Subcutaneous adipose tissue (tissue), 4 donors: ENCODE results near the gene TBC1D22B. TPM values are rescaled to one million over a fixed set of nuclear protein-coding genes. Genes with fewer than 3 reads are reported as not detected.

ENCODE experiments used
- total RNA-seq, 4 donors: library from RNA; depleted of rRNA; stranded (reverse); fragments of >200 nt; gene quantifications; one replicate each; pipeline ENCODE4 v1.1.0, GENCODE V29; 2016
- TF ChIP-seq, protein P1 (sequence below): fragments of 450-650 bp; IDR thresholded peaks from one replicate; pipeline ENCODE4 v1.5.1; 2016; ENCODE audit warnings: low read depth, mild to moderate bottlenecking, control low read depth, antibody characterized with exemption, moderate library complexity

The TBC1D22B gene
- total RNA-seq, 4 donors from 2014 or later = 4.8 to 5.5 (median 5.2) TPM

- TF ChIP-seq, protein P1, sequence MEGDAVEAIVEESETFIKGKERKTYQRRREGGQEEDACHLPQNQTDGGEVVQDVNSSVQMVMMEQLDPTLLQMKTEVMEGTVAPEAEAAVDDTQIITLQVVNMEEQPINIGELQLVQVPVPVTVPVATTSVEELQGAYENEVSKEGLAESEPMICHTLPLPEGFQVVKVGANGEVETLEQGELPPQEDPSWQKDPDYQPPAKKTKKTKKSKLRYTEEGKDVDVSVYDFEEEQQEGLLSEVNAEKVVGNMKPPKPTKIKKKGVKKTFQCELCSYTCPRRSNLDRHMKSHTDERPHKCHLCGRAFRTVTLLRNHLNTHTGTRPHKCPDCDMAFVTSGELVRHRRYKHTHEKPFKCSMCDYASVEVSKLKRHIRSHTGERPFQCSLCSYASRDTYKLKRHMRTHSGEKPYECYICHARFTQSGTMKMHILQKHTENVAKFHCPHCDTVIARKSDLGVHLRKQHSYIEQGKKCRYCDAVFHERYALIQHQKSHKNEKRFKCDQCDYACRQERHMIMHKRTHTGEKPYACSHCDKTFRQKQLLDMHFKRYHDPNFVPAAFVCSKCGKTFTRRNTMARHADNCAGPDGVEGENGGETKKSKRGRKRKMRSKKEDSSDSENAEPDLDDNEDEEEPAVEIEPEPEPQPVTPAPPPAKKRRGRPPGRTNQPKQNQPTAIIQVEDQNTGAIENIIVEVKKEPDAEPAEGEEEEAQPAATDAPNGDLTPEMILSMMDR = no peak
These were observed 56.3 kb downstream of the TBC1D22B start for GRCh38 chr6:37313723-37314486.

GRCh38 chr6:37314487-37315156 lies 57.0 kb downstream of the TBC1D22B start:
- TF ChIP-seq, protein P1 = no peak

GRCh38 chr6:37315157-37315515 lies 57.6 kb downstream of the TBC1D22B start:
- TF ChIP-seq, protein P1 = no peak

GRCh38 chr6:37316071-37316470 lies 58.5 kb downstream of the TBC1D22B start:
- TF ChIP-seq, protein P1 = no peak

DNA sequence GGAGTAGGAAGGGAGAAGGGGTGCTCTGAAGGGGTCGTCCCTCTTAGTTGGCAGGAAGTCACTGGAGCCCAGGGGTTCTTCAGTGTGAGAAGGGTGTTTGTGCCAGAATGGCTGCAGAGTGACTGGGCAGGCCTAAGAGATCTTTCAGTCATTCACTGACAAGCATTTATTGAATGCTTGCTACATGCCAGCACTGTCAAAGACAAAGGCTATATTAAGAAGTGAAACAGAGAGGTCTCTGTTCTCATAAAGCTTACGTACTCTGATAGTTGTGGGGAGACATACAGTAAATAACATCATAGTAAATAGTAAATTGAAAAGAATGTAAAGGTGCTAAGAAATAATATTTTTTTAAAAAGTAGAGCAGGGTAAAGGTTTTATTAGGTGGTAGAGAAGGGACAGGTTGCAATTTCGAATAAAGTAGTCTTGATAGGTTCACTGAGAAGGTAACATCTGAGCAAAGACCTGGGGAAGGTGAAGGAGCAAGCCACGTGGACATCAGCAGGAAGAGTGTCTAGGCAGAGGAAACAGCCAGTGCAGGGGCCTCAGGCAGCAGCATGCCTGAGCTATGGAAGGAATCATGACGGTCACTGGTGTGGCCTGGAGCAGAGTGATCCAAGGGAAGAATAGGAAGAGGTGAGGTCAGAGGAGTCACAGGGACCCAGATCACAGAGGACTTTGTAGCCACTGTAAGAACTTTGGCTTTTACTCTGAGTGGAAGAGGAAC lies 59.9 kb downstream of the TBC1D22B start:
- TF ChIP-seq, protein P1 = no peak

DNA sequence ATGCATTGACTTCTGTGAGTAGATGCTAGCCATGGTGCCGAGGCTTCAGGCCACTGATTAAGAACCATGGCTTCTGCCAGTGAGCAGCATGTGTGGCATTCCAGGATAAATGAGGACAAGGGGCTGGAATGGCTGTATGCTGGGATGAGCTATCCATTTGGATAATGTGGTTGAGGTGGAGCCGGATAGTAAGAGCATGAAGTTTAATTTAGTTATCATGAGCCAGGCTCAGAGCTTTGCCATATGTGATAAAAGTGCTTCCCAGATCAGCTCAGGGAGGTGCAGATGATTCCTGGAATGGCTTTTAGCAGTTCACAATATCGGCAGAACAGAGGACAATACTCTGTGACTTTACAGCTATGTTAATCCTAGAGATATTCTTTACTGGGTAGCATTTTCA lies 61.6 kb downstream of the TBC1D22B start:
- TF ChIP-seq, protein P1 = no peak
